SU-DHL-6 (cell line): Measurements from ENCODE around the gene SHROOM2.

Experiments
- CTCF ChIP-seq: fragments of 200-600 bp; sonication (generic); IDR thresholded peaks from one replicate; pipeline ENCODE4 v1.5.1; 2017; ENCODE audit warnings: antibody characterized with exemption, mild to moderate bottlenecking, low read length, moderate library complexity; ENCODE audit not compliant: insufficient read depth, poor library complexity, severe bottlenecking
- EZH2phosphoT487 ChIP-seq: fragments of 200-600 bp; sonication (generic), shearing (Covaris generic); conservative IDR thresholded peaks from 2 replicates; pipeline ENCODE4 v1.6.1; 2018; ENCODE audit warnings: mild to moderate bottlenecking, antibody characterized with exemption, low read length, moderate library complexity, mixed read lengths

GRCh38 chrX:9905288-9905687 is 119.1 kb downstream of the SHROOM2 start:
- TF ChIP-seq CTCF (no peak), EZH2phosphoT487 (no peak)
